ENCODE measurements around the gene ETV5. TPM values are rescaled to one million over a fixed set of nuclear protein-coding genes. Genes with fewer than 3 reads are reported as not detected.

The ETV5 gene
- total and polyA plus RNA-seq, 2 donors (not counting 1 experiment from before 2014, with no cell fraction given) = 0.12 to 0.74 TPM

GRCh38 chr3:186038360-186038759 lies 70.5 kb downstream of the ETV5 start:
- Histone ChIP-seq H3K79me2 (ENCODE audit: control insufficient read depth, insufficient read depth, low read length) (no peaks in the 10 kb centered on the region), H3K36me3 (replicated peaks in 1 of 2; ENCODE audit: control extremely low read depth in 1 of 2, control insufficient read depth in 1 of 2, extremely low read depth in 1 of 2, insufficient read depth in 2 of 2, low read length in 1 of 2) (no peaks in the 10 kb centered on the region), H3K4me3 (ENCODE audit: control extremely low read depth in 1 of 5, extremely low read depth in 1 of 5, insufficient read depth in 1 of 5, low read depth in 2 of 5, low read length in 4 of 5) (no peak overlapping the region), H3K9ac (ENCODE audit: low read length) (no peak overlapping the region), H3K4me1 (ENCODE audit: control insufficient read depth in 2 of 2, insufficient read depth in 2 of 2, low read length in 2 of 2) (no peaks in the 10 kb centered on the region), H3K9me3 (ENCODE audit: control extremely low read depth in 1 of 3, control insufficient read depth in 2 of 3, insufficient read depth in 1 of 3, low read length in 2 of 3) (peaks cover 0 to 8% (median 5%) of the 10 kb centered on the region in 3 donors), H3K27me3 (replicated peaks in 1 of 4; ENCODE audit: control extremely low read depth in 1 of 4, control insufficient read depth in 3 of 4, insufficient read depth in 4 of 4, low read length in 3 of 4) (peaks cover 0 to 10% (median 0%) of the 10 kb centered on the region in 4 experiments), H2AFZ (ENCODE audit: insufficient read depth, low read depth, low read length, poor library complexity, severe bottlenecking) (no peak overlapping the region), H4K20me1 (ENCODE audit: control insufficient read depth, insufficient read depth, low read length, poor library complexity, severe bottlenecking) (no peaks in the 10 kb centered on the region), H3K4me2 (replicated peaks; ENCODE audit: low read depth, low read length, poor library complexity, severe bottlenecking) (no peak overlapping the region), H3K27ac (ENCODE audit: low read length in 2 of 2) (no peak overlapping the region)
- TF ChIP-seq CTCF (IDR thresholded peaks at IDR 0.05) = no peak
- TF ChIP-seq EZH2 (IDR thresholded peaks at IDR 0.05; ENCODE audit: borderline replicate concordance, insufficient read depth, low read depth, low read length, poor library complexity, severe bottlenecking) = no peak
- intact Hi-C loops (cut with micrococcal nuclease) = no loop called here
- DNase-seq (no peak), ATAC-seq (ENCODE audit: low read depth) (no peak)
- WGBS (ENCODE audit: insufficient coverage) = 69% methylated on average over 2 of the region's 4 CpGs
- ChIA-PET CTCF (no interaction called here), POLR2A (no interaction called here)
- H3K27ac Mint-ChIP-seq = no peak overlapping the region
- H3K4me3 Mint-ChIP-seq = no peak overlapping the region
- no peaks in the 10 kb centered on the region for H3K4me1 Mint-ChIP-seq
- no peaks in the 10 kb centered on the region for H3K9me3 Mint-ChIP-seq (ENCODE audit: insufficient read depth)
- peaks cover 45% of the 10 kb centered on the region for H3K27me3 Mint-ChIP-seq

GRCh38 chr3:186035277-186035676 lies 73.6 kb downstream of the ETV5 start:
- H3K27ac Mint-ChIP-seq = no peak overlapping the region
- intact Hi-C loops (cut with micrococcal nuclease) = no loop called here

More at GRCh38 chr3:186035277-186035676, 73.6 kb downstream of the ETV5 start:
- H3K4me3 ChIP-seq (ENCODE audit: control extremely low read depth in 1 of 5, extremely low read depth in 1 of 5, insufficient read depth in 1 of 5, low read depth in 2 of 5, low read length in 4 of 5) = no peak overlapping the region
- no peak overlapping the region for H2AFZ ChIP-seq (ENCODE audit: insufficient read depth, low read depth, low read length, poor library complexity, severe bottlenecking)
- no peak overlapping the region for H3K4me2 ChIP-seq (replicated peaks; ENCODE audit: low read depth, low read length, poor library complexity, severe bottlenecking)
- H3K4me3 Mint-ChIP-seq = no peak overlapping the region
- POLR2A ChIA-PET = no interaction called here
- CTCF ChIA-PET = no interaction called here
- H3K9me3 Mint-ChIP-seq (ENCODE audit: insufficient read depth) = no peaks in the 10 kb centered on the region
- TF ChIP-seq CTCF (IDR thresholded peaks at IDR 0.05) (no peak), EZH2 (IDR thresholded peaks at IDR 0.05; ENCODE audit: borderline replicate concordance, insufficient read depth, low read depth, low read length, poor library complexity, severe bottlenecking) (no peak)
- H3K9me3 ChIP-seq (ENCODE audit: control extremely low read depth in 1 of 3, control insufficient read depth in 2 of 3, insufficient read depth in 1 of 3, low read length in 2 of 3) = peaks cover 0 to 8% (median 5%) of the 10 kb centered on the region in 3 donors
- H3K4me1 Mint-ChIP-seq = no peaks in the 10 kb centered on the region
- no peak for DNase-seq
- H3K79me2 ChIP-seq (ENCODE audit: control insufficient read depth, insufficient read depth, low read length) = no peaks in the 10 kb centered on the region
- peaks cover 28% of the 10 kb centered on the region for H3K27me3 Mint-ChIP-seq
- ATAC-seq (ENCODE audit: low read depth) = no peak
- H3K36me3 ChIP-seq (replicated peaks in 1 of 2; ENCODE audit: control extremely low read depth in 1 of 2, control insufficient read depth in 1 of 2, extremely low read depth in 1 of 2, insufficient read depth in 2 of 2, low read length in 1 of 2) = no peaks in the 10 kb centered on the region
- H3K9ac ChIP-seq (ENCODE audit: low read length) = no peak overlapping the region
- H3K27me3 ChIP-seq (replicated peaks in 1 of 4; ENCODE audit: control extremely low read depth in 1 of 4, control insufficient read depth in 3 of 4, insufficient read depth in 4 of 4, low read length in 3 of 4) = peaks cover 0 to 5% (median 1%) of the 10 kb centered on the region in 4 experiments
- no peaks in the 10 kb centered on the region for H3K4me1 ChIP-seq (ENCODE audit: control insufficient read depth in 2 of 2, insufficient read depth in 2 of 2, low read length in 2 of 2)
- no peaks in the 10 kb centered on the region for H4K20me1 ChIP-seq (ENCODE audit: control insufficient read depth, insufficient read depth, low read length, poor library complexity, severe bottlenecking)
- H3K27ac ChIP-seq (ENCODE audit: low read length in 2 of 2) = no peak overlapping the region
- no CpG with 5 or more reads among the region's 4 CpGs for WGBS (ENCODE audit: insufficient coverage)
